Measurements from ENCODE around the gene AIM2. TPM values are rescaled to one million over a fixed set of nuclear protein-coding genes. Genes with fewer than 3 reads are reported as not detected.

Gene AIM2
- total and polyA plus RNA-seq, 4 donors = 0.28 to 0.42 (median 0.31) TPM

DNA sequence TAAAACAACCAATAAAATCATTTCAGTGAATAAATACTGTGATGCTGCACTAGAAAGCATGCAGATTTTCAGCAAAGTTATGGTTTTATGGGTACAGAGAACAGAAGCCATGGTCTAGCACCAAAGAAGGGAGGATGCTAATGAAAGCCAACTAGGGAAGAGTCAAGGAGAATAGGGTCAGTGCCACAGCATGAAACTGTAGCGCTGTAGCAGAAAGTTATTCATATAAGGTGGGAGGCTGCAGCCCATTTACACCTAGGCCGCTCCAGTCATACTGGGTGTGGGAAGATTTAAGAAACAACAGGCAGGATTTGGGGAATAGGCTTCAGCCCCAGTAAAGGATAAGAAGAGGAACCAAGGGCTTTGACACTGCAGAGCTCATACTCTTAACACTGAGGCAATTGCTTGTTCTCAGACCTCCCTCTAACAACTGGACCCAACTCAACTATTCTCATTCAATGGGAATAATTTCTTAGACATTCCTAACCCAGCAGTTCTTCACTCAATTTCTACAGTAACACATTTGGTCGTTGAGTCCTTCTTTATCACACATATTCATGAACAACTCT is 62.5 kb downstream of the AIM2 start:
- Histone ChIP-seq H3K9ac (ENCODE audit: low read depth in 1 of 2, low read length in 2 of 2) (no peak overlapping the region), H3K4me1 (ENCODE audit: control insufficient read depth in 4 of 4, insufficient read depth in 4 of 4, low read length in 3 of 4) (peaks cover 0 to 3% (median 0%) of the 10 kb centered on the region in 4 donors), H3K27me3 (ENCODE audit: control insufficient read depth in 4 of 4, insufficient read depth in 4 of 4, low read length in 3 of 4) (peaks cover 0 to 5% (median 0%) of the 10 kb centered on the region in 4 donors), H3K4me3 (ENCODE audit: low read depth in 1 of 3, low read length in 3 of 3) (no peak overlapping the region), H3K9me3 (ENCODE audit: control insufficient read depth in 4 of 4, low read length in 3 of 4) (no peaks in the 10 kb centered on the region), H3K36me3 (ENCODE audit: control insufficient read depth in 4 of 4, insufficient read depth in 3 of 4, low read depth in 1 of 4, low read length in 3 of 4) (peaks cover 0 to 14% (median 1%) of the 10 kb centered on the region in 4 donors), H3K27ac (ENCODE audit: low read depth in 1 of 2, low read length in 2 of 2) (no peak overlapping the region)
- no peak for DNase-seq (ENCODE audit: low spot score)
- no peak for TF ChIP-seq HNF4A (conservative IDR thresholded peaks at IDR 0.05)
- TF ChIP-seq TAF1 (conservative IDR thresholded peaks at IDR 0.05) = no peak
- no peak for TF ChIP-seq CTCF (IDR thresholded peaks at IDR 0.05; ENCODE audit: low read depth, low read length, missing input control)
- TF ChIP-seq FOXA1 (IDR thresholded peaks at IDR 0.05) = no peak
- TF ChIP-seq, protein P1, sequence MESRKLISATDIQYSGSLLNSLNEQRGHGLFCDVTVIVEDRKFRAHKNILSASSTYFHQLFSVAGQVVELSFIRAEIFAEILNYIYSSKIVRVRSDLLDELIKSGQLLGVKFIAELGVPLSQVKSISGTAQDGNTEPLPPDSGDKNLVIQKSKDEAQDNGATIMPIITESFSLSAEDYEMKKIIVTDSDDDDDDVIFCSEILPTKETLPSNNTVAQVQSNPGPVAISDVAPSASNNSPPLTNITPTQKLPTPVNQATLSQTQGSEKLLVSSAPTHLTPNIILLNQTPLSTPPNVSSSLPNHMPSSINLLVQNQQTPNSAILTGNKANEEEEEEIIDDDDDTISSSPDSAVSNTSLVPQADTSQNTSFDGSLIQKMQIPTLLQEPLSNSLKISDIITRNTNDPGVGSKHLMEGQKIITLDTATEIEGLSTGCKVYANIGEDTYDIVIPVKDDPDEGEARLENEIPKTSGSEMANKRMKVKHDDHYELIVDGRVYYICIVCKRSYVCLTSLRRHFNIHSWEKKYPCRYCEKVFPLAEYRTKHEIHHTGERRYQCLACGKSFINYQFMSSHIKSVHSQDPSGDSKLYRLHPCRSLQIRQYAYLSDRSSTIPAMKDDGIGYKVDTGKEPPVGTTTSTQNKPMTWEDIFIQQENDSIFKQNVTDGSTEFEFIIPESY (IDR thresholded peaks at IDR 0.05) = no peak
- no peak for TF ChIP-seq RXRA (IDR thresholded peaks at IDR 0.05)
- no peak for TF ChIP-seq YY1 (IDR thresholded peaks at IDR 0.05)
- no peak for TF ChIP-seq SP1 (IDR thresholded peaks at IDR 0.05)
- no peak for TF ChIP-seq RAD21 (IDR thresholded peaks at IDR 0.05)
- no peak for TF ChIP-seq EGR1 (IDR thresholded peaks at IDR 0.05; ENCODE audit: low read depth in 2 of 2)
- no peak for TF ChIP-seq REST (IDR thresholded peaks at IDR 0.05)
- 80% methylated on average over 3 of the region's 3 CpGs for WGBS

DNA sequence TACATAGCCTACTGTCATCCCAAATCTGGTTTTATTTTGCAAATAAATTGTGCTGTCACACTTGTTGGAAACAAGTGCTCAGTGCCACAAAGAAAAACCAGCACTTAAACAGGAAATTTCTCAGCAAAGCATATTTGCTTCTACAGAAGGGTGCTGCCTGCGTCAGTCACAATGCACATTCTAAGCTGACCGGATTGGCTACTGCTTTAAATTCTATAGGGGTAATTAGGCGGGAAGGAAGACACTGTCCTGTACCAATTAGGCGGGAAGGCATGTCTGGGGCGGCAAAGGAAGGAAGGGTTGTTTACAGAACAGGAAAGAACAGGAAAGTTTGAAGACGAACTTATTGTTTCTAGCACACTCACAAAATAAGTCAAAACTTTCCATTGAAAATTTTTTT is 64.1 kb downstream of the AIM2 start:
- Histone ChIP-seq H3K9ac (ENCODE audit: low read depth in 1 of 2, low read length in 2 of 2) (peak overlapping the region in 1 of 2 donors; percentile 91), H3K4me1 (ENCODE audit: control insufficient read depth in 4 of 4, insufficient read depth in 4 of 4, low read length in 3 of 4) (peaks cover 0 to 3% (median 0%) of the 10 kb centered on the region in 4 donors), H3K4me3 (ENCODE audit: low read depth in 1 of 3, low read length in 3 of 3) (peak overlapping the region in 2 of 3 donors; percentile 9 to 20), H3K27ac (ENCODE audit: low read depth in 1 of 2, low read length in 2 of 2) (peak overlapping the region; percentile 14), H3K27me3 (ENCODE audit: control insufficient read depth in 4 of 4, insufficient read depth in 4 of 4, low read length in 3 of 4) (peaks cover 0 to 5% (median 0%) of the 10 kb centered on the region in 4 donors), H3K36me3 (ENCODE audit: control insufficient read depth in 4 of 4, insufficient read depth in 3 of 4, low read depth in 1 of 4, low read length in 3 of 4) (peaks cover 0 to 6% (median 1%) of the 10 kb centered on the region in 4 donors), H3K9me3 (ENCODE audit: control insufficient read depth in 4 of 4, low read length in 3 of 4) (no peaks in the 10 kb centered on the region)
- no peak for DNase-seq (ENCODE audit: low spot score)
- TF ChIP-seq NR2F2 (IDR thresholded peaks at IDR 0.05) = no peak
- TF ChIP-seq, protein P2, sequence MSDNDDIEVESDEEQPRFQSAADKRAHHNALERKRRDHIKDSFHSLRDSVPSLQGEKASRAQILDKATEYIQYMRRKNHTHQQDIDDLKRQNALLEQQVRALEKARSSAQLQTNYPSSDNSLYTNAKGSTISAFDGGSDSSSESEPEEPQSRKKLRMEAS (IDR thresholded peaks at IDR 0.05) = no peak
- TF ChIP-seq EGR1 (IDR thresholded peaks at IDR 0.05; ENCODE audit: low read depth in 2 of 2) = no peak
- no peak for TF ChIP-seq GABPA (IDR thresholded peaks at IDR 0.05 in 1 of 2, conservative IDR thresholded peaks at IDR 0.05 in 1 of 2)
- no peak for TF ChIP-seq HNF4G (IDR thresholded peaks at IDR 0.05)
- no peak for TF ChIP-seq FOXA2 (IDR thresholded peaks at IDR 0.05)
- TF ChIP-seq RAD21 (IDR thresholded peaks at IDR 0.05) = no peak
- no peak for TF ChIP-seq FOXA1 (IDR thresholded peaks at IDR 0.05)
- no peak for TF ChIP-seq YY1 (IDR thresholded peaks at IDR 0.05)
- no peak for TF ChIP-seq TAF1 (conservative IDR thresholded peaks at IDR 0.05)
- 52% methylated on average over 6 of the region's 6 CpGs for WGBS

Other genes starting within 250 kb of the AIM2 start
- 10 to 100 TPM in 1 of 2 donors, 1 to 10 TPM in 1; 4.9 to 16.6 TPM for gene MNDA, start 245.4 kb downstream of the AIM2 start, total RNA-seq
- 1 to 10 TPM; 3.7 to 3.8 TPM for gene MNDA, start 245.4 kb downstream of the AIM2 start, polyA plus RNA-seq
- 1 to 10 TPM in 1 of 2 donors, under 1 TPM in 1; 0.61 to 1.3 TPM for gene PYHIN1, start 145.2 kb downstream of the AIM2 start, total RNA-seq
- under 1 TPM; 0.32 to 0.88 TPM for gene PYHIN1, start 145.2 kb downstream of the AIM2 start, polyA plus RNA-seq
- 10 to 100 TPM in 1 of 2 donors, 1 to 10 TPM in 1; 8.5 to 10.3 TPM for gene IFI16, start 66.9 kb downstream of the AIM2 start, total RNA-seq
- gene IFI16, start 66.9 kb downstream of the AIM2 start, polyA plus RNA-seq = 1 to 10 TPM; 7.9 to 9.5 TPM
- under 1 TPM; 0.14 to 0.17 TPM for gene CADM3, start 94.8 kb upstream of the AIM2 start, total RNA-seq
- gene CADM3, start 94.8 kb upstream of the AIM2 start, polyA plus RNA-seq = under 1 TPM; 0.15 to 0.25 TPM
- 10 to 100 TPM in 1 of 2 donors, under 1 TPM in 1; 0.08 to 17.2 TPM for gene ACKR1, start 128.1 kb upstream of the AIM2 start, total RNA-seq
- under 1 TPM in 1 of 2 donors, not detected in 1; 0.48 TPM for gene ACKR1, start 128.1 kb upstream of the AIM2 start, polyA plus RNA-seq
- 1 to 10 TPM in 1 of 2 donors, under 1 TPM in 1; 0.08 to 3.5 TPM for gene FCER1A, start 225.6 kb upstream of the AIM2 start, total RNA-seq
- under 1 TPM in 1 of 2 donors, not detected in 1; 0.48 TPM for gene FCER1A, start 225.6 kb upstream of the AIM2 start, polyA plus RNA-seq

Measured in liver (tissue), 9 donors.